PC-9 (cell line): ENCODE measurements around the gene KLF13. TPM values are rescaled to one million over a fixed set of nuclear protein-coding genes. Genes with fewer than 3 reads are reported as not detected.

Experiments
- BruUV-seq: library from RNA; stranded (reverse); fragments of 400-500 nt; replicated peaks from 2 replicates; lab custom pipeline; 2021; lab: Mats Ljungman, UMichigan
- CTCF ChIA-PET: fragments of 300-600 bp; sonication (Branson Sonifier 250); formaldehyde crosslinking; loops from one replicate; lab custom pipeline; 2022; ENCODE audit warnings: antibody characterized with exemption; lab: Charles Lee
- POLR2A ChIA-PET: fragments of 300-600 bp; sonication (Branson Sonifier 250); formaldehyde crosslinking; loops from one replicate; lab custom pipeline; 2022; ENCODE audit warnings: antibody characterized with exemption; ENCODE audit not compliant: unreplicated experiment; lab: Charles Lee
- DNase-seq, 2 experiments: peaks; one replicate each; pipeline versions ENCODE4 v3.0.0 to v3.0.0-alpha.2; 2015 to 2022; ENCODE audit warnings: mixed read lengths in 1 of 2
- H2AFZ ChIP-seq: fragments of 200-600 bp; sonication (generic); 2 replicates; pipeline ENCODE4 v1.8.1; 2017; ENCODE audit warnings: antibody characterized with exemption
- H3F3A ChIP-seq: fragments of 200-600 bp; sonication (generic); 2 replicates; pipeline ENCODE4 v1.8.1; 2017; ENCODE audit warnings: antibody characterized with exemption, mild to moderate bottlenecking, low read depth; ENCODE audit not compliant: insufficient read depth
- H3K27ac ChIP-seq: fragments of 200-600 bp; sonication (generic); 2 replicates; pipeline ENCODE4 v1.6.1; 2016; ENCODE audit warnings: mixed run types
- H3K27me3 ChIP-seq: fragments of 200-600 bp; sonication (generic); 2 replicates; pipeline ENCODE4 v1.6.1; 2016; ENCODE audit warnings: low read depth, mixed run types; ENCODE audit not compliant: insufficient read depth
- H3K36me3 ChIP-seq: fragments of 200-600 bp; sonication (generic); 2 replicates; pipeline ENCODE4 v1.6.1; 2016; ENCODE audit warnings: low read depth, mixed run types
- H3K4me1 ChIP-seq: fragments of 200-600 bp; sonication (generic); replicated peaks from 2 replicates; pipeline ENCODE4 v1.6.1; 2016; ENCODE audit warnings: mixed run types; ENCODE audit not compliant: insufficient read depth
- H3K4me2 ChIP-seq: fragments of 200-600 bp; sonication (generic); 2 replicates; pipeline ENCODE4 v1.6.1; 2017; ENCODE audit warnings: mixed run types
- H3K4me3 ChIP-seq: fragments of 200-600 bp; sonication (generic); 2 replicates; pipeline ENCODE4 v1.6.1; 2016; ENCODE audit warnings: mixed run types
- H3K79me2 ChIP-seq: fragments of 200-600 bp; sonication (generic); 2 replicates; pipeline ENCODE4 v1.6.1; 2017; ENCODE audit warnings: low read depth, mixed run types
- H3K9me2 ChIP-seq: fragments of 200-600 bp; sonication (generic); 2 replicates; pipeline ENCODE4 v1.8.1; 2017; ENCODE audit warnings: mild to moderate bottlenecking; ENCODE audit not compliant: insufficient read depth
- H3K9me3 ChIP-seq: fragments of 200-600 bp; sonication (generic); 2 replicates; pipeline ENCODE4 v1.8.1; 2016; ENCODE audit warnings: low read depth; ENCODE audit not compliant: insufficient read depth
- H4K20me1 ChIP-seq: fragments of 200-600 bp; sonication (generic); 2 replicates; pipeline ENCODE4 v1.8.1; 2017; ENCODE audit not compliant: insufficient read depth
- EZH2 ChIP-seq: fragments of 200-600 bp; sonication (generic); IDR thresholded peaks from 2 replicates; pipeline ENCODE4 v1.8.0; 2017; ENCODE audit warnings: antibody characterized with exemption, low read depth
- intact Hi-C: fragments of 100-400 bp; cut with micrococcal nuclease; formaldehyde crosslinking; loops from one replicate; pipeline ENCODE4 v1.10.0; 2022; ENCODE audit not compliant: unreplicated experiment
- total RNA-seq: library from RNA; stranded (reverse); gene quantifications from 2 replicates; pipeline ENCODE4 v1.2.3, GENCODE V29; 2021
- TF ChIP-seq, protein P1 (sequence below): fragments of 200-600 bp; sonication (generic); conservative IDR thresholded peaks from 2 replicates; pipeline ENCODE4 v1.6.1; 2017; ENCODE audit warnings: mixed run types, antibody characterized with exemption, mild to moderate bottlenecking, moderate library complexity

KLF13 gene
- total RNA-seq, 1 experiment from 2014 or later = 3.4 TPM

DNA sequence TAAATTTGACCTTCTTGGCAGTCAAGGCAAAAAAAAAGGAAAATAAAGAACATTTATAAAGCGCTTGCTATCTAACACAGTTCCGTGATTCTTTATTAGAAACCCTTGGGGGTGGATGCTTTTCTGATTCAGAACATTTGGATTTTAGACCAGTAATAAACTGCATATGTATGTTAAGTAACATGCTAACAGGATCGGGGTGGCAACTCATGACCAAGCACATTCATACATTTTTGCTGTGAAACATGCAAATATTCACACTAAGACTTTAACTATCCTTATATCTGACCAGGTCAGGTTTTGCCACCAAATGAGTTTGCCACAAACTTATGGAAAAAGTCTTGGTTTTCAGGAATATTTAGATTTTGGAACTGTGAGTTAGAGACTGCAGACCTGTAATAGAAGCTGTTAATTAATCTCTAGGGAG lies 30.4 kb upstream of the KLF13 start:
- Histone ChIP-seq H3K4me1 (no peaks in the 10 kb centered on the region), H3K4me2 (no peak overlapping the region), H4K20me1 (no peaks in the 10 kb centered on the region), H3K9me3 (no peaks in the 10 kb centered on the region), H3K27me3 (peaks cover 29% of the 10 kb centered on the region), H3K27ac (no peak overlapping the region), H3K36me3 (no peaks in the 10 kb centered on the region), H2AFZ (no peak overlapping the region), H3K4me3 (no peak overlapping the region), H3K9me2 (no peaks in the 10 kb centered on the region), H3K79me2 (no peaks in the 10 kb centered on the region), H3F3A (no peaks in the 10 kb centered on the region)
- ChIA-PET CTCF (no interaction called here), POLR2A (no interaction called here)
- intact Hi-C loops = no loop called here
- BruUV-seq = no TSS peak
- DNase-seq = no peak
- TF ChIP-seq, protein P1, sequence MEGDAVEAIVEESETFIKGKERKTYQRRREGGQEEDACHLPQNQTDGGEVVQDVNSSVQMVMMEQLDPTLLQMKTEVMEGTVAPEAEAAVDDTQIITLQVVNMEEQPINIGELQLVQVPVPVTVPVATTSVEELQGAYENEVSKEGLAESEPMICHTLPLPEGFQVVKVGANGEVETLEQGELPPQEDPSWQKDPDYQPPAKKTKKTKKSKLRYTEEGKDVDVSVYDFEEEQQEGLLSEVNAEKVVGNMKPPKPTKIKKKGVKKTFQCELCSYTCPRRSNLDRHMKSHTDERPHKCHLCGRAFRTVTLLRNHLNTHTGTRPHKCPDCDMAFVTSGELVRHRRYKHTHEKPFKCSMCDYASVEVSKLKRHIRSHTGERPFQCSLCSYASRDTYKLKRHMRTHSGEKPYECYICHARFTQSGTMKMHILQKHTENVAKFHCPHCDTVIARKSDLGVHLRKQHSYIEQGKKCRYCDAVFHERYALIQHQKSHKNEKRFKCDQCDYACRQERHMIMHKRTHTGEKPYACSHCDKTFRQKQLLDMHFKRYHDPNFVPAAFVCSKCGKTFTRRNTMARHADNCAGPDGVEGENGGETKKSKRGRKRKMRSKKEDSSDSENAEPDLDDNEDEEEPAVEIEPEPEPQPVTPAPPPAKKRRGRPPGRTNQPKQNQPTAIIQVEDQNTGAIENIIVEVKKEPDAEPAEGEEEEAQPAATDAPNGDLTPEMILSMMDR = no peak
- TF ChIP-seq EZH2 = no peak

DNA sequence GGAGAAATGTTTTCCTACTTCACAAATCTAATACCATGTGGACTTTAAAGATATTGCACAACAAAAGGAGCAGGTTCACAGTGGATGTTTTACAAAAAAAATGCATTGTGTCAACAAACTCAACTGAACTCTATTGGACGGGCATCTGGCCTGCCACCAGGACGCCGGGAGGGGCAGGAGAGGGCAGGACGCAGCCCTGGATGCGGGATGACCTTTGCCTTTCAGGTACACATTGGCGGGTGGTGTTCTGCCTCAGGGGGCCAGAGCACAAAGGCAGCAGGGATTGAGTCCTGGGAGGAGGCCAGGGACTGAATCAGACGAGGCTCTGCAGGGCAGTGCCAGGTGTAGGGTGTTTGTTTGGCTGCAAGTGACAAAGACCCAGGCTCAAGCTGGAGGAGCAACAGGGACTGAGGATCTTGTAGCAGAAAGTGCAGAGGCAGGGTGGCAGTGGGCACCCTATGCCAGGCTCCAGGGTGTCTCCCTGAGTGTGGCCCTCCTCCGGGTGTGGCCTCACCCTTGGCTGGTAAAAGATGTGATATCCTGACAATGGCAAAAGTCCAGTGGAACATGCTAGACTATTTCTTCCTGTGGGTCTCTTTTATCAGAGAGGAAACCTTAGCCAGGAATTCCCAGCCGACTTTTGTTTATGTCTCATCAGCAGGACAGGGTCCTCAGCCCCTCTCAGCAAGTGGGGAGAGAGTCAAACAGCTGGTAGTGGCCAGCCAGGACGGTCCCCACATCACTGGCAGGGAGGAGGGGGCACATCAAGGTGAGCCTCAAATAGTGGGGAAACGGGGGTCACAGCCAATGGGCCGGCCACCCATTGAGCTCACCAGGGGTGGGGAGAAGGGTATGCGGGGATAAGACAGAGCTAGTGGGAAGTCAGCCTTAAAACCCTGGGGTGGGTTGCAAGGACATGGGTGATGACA lies 29.7 kb upstream of the KLF13 start:
- intact Hi-C loops = no loop called here
- no peaks in the 10 kb centered on the region for H3K9me2 ChIP-seq
- TF ChIP-seq, protein P1 = no peak
- TF ChIP-seq EZH2 = no peak
- H3K4me1 ChIP-seq = no peaks in the 10 kb centered on the region
- H3K79me2 ChIP-seq = no peaks in the 10 kb centered on the region
- no peak overlapping the region for H3K27ac ChIP-seq
- H3K4me3 ChIP-seq = no peak overlapping the region
- H2AFZ ChIP-seq = no peak overlapping the region
- no peaks in the 10 kb centered on the region for H3K9me3 ChIP-seq
- DNase-seq = peak; percentile 44 to 49
- BruUV-seq = no TSS peak
- no peaks in the 10 kb centered on the region for H3F3A ChIP-seq
- H3K27me3 ChIP-seq = peaks cover 24% of the 10 kb centered on the region
- POLR2A ChIA-PET = no interaction called here
- no peaks in the 10 kb centered on the region for H4K20me1 ChIP-seq
- no peak overlapping the region for H3K4me2 ChIP-seq
- CTCF ChIA-PET = no interaction called here
- no peaks in the 10 kb centered on the region for H3K36me3 ChIP-seq

DNA sequence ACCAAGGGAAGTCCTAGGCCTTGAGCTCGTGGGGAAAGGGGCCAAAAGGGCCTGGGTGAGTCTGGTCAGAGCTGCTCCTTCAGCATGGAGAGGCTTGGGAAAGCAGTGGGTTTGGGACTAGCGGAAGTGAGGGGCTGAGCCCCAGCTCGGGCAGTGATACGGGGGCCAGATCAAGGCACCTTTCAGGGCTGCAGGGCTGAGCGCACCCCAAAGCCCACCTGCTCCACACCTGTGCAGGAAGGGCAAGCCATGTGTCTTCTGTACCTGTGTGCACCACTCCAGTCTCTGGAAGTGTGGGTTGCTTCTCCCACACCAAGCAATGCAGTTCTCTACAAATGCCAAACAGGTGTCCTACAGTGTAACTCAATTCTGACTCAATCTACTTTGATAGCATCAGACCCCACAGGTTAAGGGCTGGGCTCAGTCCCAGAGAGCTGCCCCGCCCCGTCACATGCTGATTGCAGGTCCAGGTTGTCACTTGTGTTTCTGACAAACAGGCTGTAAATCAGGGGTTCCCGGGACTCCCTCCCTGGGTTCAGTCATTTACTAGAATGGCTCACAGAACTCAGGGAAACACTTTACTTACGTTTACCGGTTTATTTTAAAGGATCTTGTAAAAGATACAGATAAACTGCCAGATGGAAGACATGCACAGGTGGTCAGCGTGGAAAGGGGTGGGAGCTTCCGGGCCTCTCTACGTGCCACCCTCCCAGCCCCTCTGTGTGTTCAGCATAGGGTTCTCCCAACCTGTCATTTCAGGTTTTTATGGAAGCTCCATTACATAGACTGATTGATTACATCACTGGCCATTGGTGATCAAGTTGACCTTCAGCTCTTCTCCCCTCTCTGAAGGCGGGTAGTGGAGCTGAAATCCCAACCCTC lies 28.8 kb upstream of the KLF13 start:
- no peak for DNase-seq
- no peaks in the 10 kb centered on the region for H4K20me1 ChIP-seq
- intact Hi-C loops = no loop called here
- no peak overlapping the region for H2AFZ ChIP-seq
- no peak overlapping the region for H3K27ac ChIP-seq
- CTCF ChIA-PET = no interaction called here
- BruUV-seq = no TSS peak
- H3K27me3 ChIP-seq = peaks cover 23% of the 10 kb centered on the region
- H3K4me1 ChIP-seq = no peaks in the 10 kb centered on the region
- H3K9me3 ChIP-seq = no peaks in the 10 kb centered on the region
- no peaks in the 10 kb centered on the region for H3F3A ChIP-seq
- no peaks in the 10 kb centered on the region for H3K9me2 ChIP-seq
- no peak overlapping the region for H3K4me3 ChIP-seq
- H3K79me2 ChIP-seq = no peaks in the 10 kb centered on the region
- H3K4me2 ChIP-seq = no peak overlapping the region
- POLR2A ChIA-PET = no interaction called here
- H3K36me3 ChIP-seq = no peaks in the 10 kb centered on the region
- TF ChIP-seq, protein P1 = no peak
- TF ChIP-seq EZH2 = no peak
